ENCODE measurements around the gene CISTR.

The CISTR gene

DNA sequence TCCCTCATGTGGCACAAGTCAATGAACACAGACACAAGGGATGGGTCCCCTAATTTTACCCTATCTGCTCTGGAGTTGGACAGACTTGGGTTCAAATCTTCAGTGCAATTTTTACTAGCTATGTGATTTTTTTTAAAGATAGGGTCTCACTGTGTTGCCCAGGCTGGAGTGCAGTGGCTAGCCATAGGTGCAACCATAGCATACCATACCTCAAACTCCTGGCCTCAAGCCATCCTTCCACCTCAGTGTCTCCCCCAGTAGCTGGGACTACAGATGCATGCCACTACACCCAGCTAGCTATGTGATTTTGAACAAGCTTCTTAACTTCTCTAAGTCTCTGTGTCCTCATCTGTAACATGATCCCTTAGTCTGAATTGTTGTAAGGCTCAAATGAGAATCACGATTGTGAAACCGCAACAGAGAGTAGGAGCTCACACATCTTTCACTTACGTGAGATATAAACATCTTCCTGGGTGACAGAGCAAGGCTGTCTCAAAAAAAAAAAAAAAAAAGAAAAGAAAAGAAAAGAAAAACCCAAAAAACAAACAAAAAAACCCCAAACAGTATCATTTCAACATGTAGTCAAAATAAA is 29.2 kb downstream of the CISTR start:
- TF ChIP-seq ZNF664 (tag by site-specific recombination; IDR thresholded peaks at IDR 0.05): 0 out of 2 replicates have a peak, but pooled peaks have one; percentile 22
- no peak for TF ChIP-seq SETDB1 (IDR thresholded peaks at IDR 0.05; ENCODE audit: insufficient read length, low read length)
- 0 out of 2 replicates have a peak, but pooled peaks have one; percentile 37 for TF ChIP-seq ZBTB17 (tag by site-specific recombination; IDR thresholded peaks at IDR 0.05)
- peak; percentile 99 for TF ChIP-seq ZNF121 (tag by site-specific recombination; IDR thresholded peaks at IDR 0.05)
- TF ChIP-seq ZBTB20 (tag by site-specific recombination; IDR thresholded peaks at IDR 0.05): peak; percentile 42; the same call in 1 of the 2 replicates
- TF ChIP-seq ZNF792 (tag by site-specific recombination; IDR thresholded peaks at IDR 0.05): no peak
- TF ChIP-seq ZNF654 (tag by site-specific recombination; IDR thresholded peaks at IDR 0.05; ENCODE audit: low read depth): no peak
- peak; percentile 51; the same call in 1 of the 2 replicates for TF ChIP-seq PRDM1 (tag by site-specific recombination; IDR thresholded peaks at IDR 0.05)
- Histone ChIP-seq H3K4me1 (ENCODE audit: control insufficient read depth, insufficient read depth, low read length) (no peaks in the 10 kb centered on the region), H3K4me3 (ENCODE audit: low read depth, low read length) (no peak overlapping the region), H3K36me3 (ENCODE audit: control insufficient read depth in 2 of 2, insufficient read depth in 1 of 2, low read length in 2 of 2) (peaks cover 0 to 53% of the 10 kb centered on the region in 2 experiments; a peak in 1 of 3 replicates), H3K9me3 (ENCODE audit: control insufficient read depth, insufficient read depth, low read depth, low read length) (no peaks in the 10 kb centered on the region), H3K27ac (ENCODE audit: extremely low read depth, low read depth, low read length) (no peak overlapping the region)
- CTCF ChIA-PET: interaction anchor here (1.0 to 18.2 kb wide), 4 partner anchors 10 to 47 kb away, joined by 5 to 327 read pairs (median 12); no protein-coding TSS in a partner anchor
- POLR2A ChIA-PET: interaction anchor here (0.9 kb wide), 1 partner anchor 21 kb away, joined by 3 read pairs; no protein-coding TSS in a partner anchor

DNA sequence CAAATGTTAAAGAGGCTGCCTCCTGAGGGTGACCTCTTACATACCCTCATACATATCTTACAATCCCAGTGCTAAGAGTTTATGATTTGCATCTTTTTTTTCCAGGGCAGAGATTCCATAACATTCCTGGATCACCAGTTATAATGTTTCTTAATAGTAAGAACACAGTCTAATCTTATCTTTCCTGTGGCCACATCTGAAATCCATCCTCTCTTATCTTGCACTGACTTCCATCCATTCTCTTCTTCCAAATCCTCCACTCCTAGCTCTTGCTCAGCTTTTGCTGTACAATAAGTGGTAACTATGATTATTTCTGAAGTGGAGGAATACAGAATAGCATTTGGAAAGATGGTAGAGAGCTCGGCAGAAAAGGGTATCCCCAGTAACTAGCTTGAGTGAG is 30.8 kb downstream of the CISTR start:
- H3K27ac ChIP-seq (ENCODE audit: extremely low read depth, low read depth, low read length): no peak overlapping the region
- H3K4me1 ChIP-seq (ENCODE audit: control insufficient read depth, insufficient read depth, low read length): no peaks in the 10 kb centered on the region
- no peak overlapping the region for H3K4me3 ChIP-seq (ENCODE audit: low read depth, low read length)
- H3K9me3 ChIP-seq (ENCODE audit: control insufficient read depth, insufficient read depth, low read depth, low read length): no peaks in the 10 kb centered on the region
- CTCF ChIA-PET: interaction anchor here (0.7 to 18.2 kb wide), 4 partner anchors 12 to 43 kb away, joined by 3 to 327 read pairs (median 11); no protein-coding TSS in a partner anchor
- peaks cover 0 to 62% of the 10 kb centered on the region in 2 experiments; a peak in 1 of 3 replicates for H3K36me3 ChIP-seq (ENCODE audit: control insufficient read depth in 2 of 2, insufficient read depth in 1 of 2, low read length in 2 of 2)
- POLR2A ChIA-PET: no interaction called here
- TF ChIP-seq ZNF501 (tag by site-specific recombination; IDR thresholded peaks at IDR 0.05) (no peak), GLIS2 (tag by site-specific recombination; IDR thresholded peaks at IDR 0.05) (no peak), ZBTB17 (tag by site-specific recombination; IDR thresholded peaks at IDR 0.05) (no peak), ZNF791 (tag by site-specific recombination; IDR thresholded peaks at IDR 0.05) (no peak), SCRT1 (tag by site-specific recombination; IDR thresholded peaks at IDR 0.05; ENCODE audit: borderline replicate concordance) (no peak), ZNF677 (tag by site-specific recombination; IDR thresholded peaks at IDR 0.05) (no peak), ZNF777 (tag by site-specific recombination; IDR thresholded peaks at IDR 0.05; ENCODE audit: borderline replicate concordance) (no peak), ZFP69B (tag by site-specific recombination; IDR thresholded peaks at IDR 0.05) (no peak), ZNF423 (tag by site-specific recombination; IDR thresholded peaks at IDR 0.05) (no peak), ZNF549 (tag by site-specific recombination; IDR thresholded peaks at IDR 0.05) (no peak), ZIC2 (tag by site-specific recombination; IDR thresholded peaks at IDR 0.05) (no peak), ZNF23 (tag by site-specific recombination; IDR thresholded peaks at IDR 0.05; ENCODE audit: borderline replicate concordance) (no peak), KLF10 (tag by site-specific recombination; IDR thresholded peaks at IDR 0.05) (no peak)
- TF ChIP-seq, protein P1, sequence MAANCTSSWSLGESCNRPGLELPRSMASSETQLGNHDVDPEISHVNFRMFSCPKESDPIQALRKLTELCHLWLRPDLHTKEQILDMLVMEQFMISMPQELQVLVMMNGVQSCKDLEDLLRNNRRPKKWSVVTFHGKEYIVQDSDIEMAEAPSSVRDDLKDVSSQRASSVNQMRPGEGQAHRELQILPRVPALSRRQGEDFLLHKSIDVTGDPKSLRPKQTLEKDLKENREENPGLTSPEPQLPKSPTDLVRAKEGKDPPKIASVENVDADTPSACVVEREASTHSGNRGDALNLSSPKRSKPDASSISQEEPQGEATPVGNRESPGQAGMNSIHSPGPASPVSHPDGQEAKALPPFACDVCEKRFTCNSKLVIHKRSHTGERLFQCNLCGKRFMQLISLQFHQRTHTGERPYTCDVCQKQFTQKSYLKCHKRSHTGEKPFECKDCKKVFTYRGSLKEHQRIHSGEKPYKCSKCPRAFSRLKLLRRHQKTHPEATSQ (tag by site-specific recombination; IDR thresholded peaks at IDR 0.05): no peak
- TF ChIP-seq, protein P2, sequence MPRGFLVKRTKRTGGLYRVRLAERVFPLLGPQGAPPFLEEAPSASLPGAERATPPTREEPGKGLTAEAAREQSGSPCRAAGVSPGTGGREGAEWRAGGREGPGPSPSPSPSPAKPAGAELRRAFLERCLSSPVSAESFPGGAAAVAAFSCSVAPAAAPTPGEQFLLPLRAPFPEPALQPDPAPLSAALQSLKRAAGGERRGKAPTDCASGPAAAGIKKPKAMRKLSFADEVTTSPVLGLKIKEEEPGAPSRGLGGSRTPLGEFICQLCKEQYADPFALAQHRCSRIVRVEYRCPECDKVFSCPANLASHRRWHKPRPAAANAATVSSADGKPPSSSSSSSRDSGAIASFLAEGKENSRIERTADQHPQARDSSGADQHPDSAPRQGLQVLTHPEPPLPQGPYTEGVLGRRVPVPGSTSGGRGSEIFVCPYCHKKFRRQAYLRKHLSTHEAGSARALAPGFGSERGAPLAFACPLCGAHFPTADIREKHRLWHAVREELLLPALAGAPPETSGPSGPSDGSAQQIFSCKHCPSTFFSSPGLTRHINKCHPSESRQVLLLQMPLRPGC (tag by site-specific recombination; IDR thresholded peaks at IDR 0.05): no peak
- TF ChIP-seq, protein P3, sequence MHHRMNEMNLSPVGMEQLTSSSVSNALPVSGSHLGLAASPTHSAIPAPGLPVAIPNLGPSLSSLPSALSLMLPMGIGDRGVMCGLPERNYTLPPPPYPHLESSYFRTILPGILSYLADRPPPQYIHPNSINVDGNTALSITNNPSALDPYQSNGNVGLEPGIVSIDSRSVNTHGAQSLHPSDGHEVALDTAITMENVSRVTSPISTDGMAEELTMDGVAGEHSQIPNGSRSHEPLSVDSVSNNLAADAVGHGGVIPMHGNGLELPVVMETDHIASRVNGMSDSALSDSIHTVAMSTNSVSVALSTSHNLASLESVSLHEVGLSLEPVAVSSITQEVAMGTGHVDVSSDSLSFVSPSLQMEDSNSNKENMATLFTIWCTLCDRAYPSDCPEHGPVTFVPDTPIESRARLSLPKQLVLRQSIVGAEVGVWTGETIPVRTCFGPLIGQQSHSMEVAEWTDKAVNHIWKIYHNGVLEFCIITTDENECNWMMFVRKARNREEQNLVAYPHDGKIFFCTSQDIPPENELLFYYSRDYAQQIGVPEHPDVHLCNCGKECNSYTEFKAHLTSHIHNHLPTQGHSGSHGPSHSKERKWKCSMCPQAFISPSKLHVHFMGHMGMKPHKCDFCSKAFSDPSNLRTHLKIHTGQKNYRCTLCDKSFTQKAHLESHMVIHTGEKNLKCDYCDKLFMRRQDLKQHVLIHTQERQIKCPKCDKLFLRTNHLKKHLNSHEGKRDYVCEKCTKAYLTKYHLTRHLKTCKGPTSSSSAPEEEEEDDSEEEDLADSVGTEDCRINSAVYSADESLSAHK (tag by site-specific recombination; IDR thresholded peaks at IDR 0.05): no peak
- TF ChIP-seq, protein P4, sequence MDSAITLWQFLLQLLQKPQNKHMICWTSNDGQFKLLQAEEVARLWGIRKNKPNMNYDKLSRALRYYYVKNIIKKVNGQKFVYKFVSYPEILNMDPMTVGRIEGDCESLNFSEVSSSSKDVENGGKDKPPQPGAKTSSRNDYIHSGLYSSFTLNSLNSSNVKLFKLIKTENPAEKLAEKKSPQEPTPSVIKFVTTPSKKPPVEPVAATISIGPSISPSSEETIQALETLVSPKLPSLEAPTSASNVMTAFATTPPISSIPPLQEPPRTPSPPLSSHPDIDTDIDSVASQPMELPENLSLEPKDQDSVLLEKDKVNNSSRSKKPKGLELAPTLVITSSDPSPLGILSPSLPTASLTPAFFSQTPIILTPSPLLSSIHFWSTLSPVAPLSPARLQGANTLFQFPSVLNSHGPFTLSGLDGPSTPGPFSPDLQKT (IDR thresholded peaks at IDR 0.05; ENCODE audit: borderline replicate concordance, low read depth, low read length): no peak
- TF ChIP-seq, protein P5, sequence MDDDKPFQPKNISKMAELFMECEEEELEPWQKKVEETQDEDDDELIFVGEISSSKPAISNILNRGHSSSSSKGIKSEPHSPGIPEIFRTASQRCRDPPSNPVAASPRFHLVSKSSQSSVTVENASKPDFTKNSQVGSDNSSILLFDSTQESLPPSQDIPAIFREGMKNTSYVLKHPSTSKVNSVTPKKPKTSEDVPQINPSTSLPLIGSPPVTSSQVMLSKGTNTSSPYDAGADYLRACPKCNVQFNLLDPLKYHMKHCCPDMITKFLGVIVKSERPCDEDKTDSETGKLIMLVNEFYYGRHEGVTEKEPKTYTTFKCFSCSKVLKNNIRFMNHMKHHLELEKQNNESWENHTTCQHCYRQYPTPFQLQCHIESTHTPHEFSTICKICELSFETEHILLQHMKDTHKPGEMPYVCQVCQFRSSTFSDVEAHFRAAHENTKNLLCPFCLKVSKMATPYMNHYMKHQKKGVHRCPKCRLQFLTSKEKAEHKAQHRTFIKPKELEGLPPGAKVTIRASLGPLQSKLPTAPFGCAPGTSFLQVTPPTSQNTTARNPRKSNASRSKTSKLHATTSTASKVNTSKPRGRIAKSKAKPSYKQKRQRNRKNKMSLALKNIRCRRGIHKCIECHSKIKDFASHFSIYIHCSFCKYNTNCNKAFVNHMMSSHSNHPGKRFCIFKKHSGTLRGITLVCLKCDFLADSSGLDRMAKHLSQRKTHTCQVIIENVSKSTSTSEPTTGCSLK (tag by site-specific recombination; IDR thresholded peaks at IDR 0.05): no peak

All from HEK293 (cell line).